ENCODE measurements around the gene LRP1B.

The LRP1B gene

GRCh38 chr2:141692829-141693228 is 438.0 kb downstream of the LRP1B start:
- TF ChIP-seq YY1 (IDR thresholded peaks at IDR 0.05; ENCODE audit: low read depth) (no peak), TCF12 (IDR thresholded peaks at IDR 0.05; ENCODE audit: low read depth) (no peak), TEAD4 (IDR thresholded peaks at IDR 0.05) (no peak), CEBPB (IDR thresholded peaks at IDR 0.05) (no peak), MAX (IDR thresholded peaks at IDR 0.05) (no peak), FOXM1 (IDR thresholded peaks at IDR 0.05; ENCODE audit: borderline replicate concordance, low read depth) (no peak), EGR1 (IDR thresholded peaks at IDR 0.05) (no peak), TAF1 (IDR thresholded peaks at IDR 0.05; ENCODE audit: low read depth) (no peak), REST (IDR thresholded peaks at IDR 0.05; ENCODE audit: low read depth) (no peak), USF1 (IDR thresholded peaks at IDR 0.05) (no peak), NFIC (IDR thresholded peaks at IDR 0.05) (no peak), EP300 (IDR thresholded peaks at IDR 0.05; ENCODE audit: borderline replicate concordance) (no peak), ZBTB7A (IDR thresholded peaks at IDR 0.05; ENCODE audit: low read depth) (no peak), RAD21 (IDR thresholded peaks at IDR 0.05; ENCODE audit: low read depth) (no peak), CREB1 (IDR thresholded peaks at IDR 0.05; ENCODE audit: low read depth) (no peak)

- TF ChIP-seq TEAD4 (IDR thresholded peaks at IDR 0.05): no peak
- TF ChIP-seq NFIC (IDR thresholded peaks at IDR 0.05): no peak
Measured at GRCh38 chr2:141676139-141676538, 454.7 kb downstream of the LRP1B start.

- TF ChIP-seq TCF12 (IDR thresholded peaks at IDR 0.05; ENCODE audit: low read depth) (no peak), TAF1 (IDR thresholded peaks at IDR 0.05; ENCODE audit: low read depth) (no peak), EGR1 (IDR thresholded peaks at IDR 0.05) (no peak), EP300 (IDR thresholded peaks at IDR 0.05; ENCODE audit: borderline replicate concordance) (no peak), ZBTB7A (IDR thresholded peaks at IDR 0.05; ENCODE audit: low read depth) (no peak), FOXM1 (IDR thresholded peaks at IDR 0.05; ENCODE audit: borderline replicate concordance, low read depth) (no peak), CREB1 (IDR thresholded peaks at IDR 0.05; ENCODE audit: low read depth) (no peak), REST (IDR thresholded peaks at IDR 0.05; ENCODE audit: low read depth) (no peak), YY1 (IDR thresholded peaks at IDR 0.05; ENCODE audit: low read depth) (no peak), CEBPB (IDR thresholded peaks at IDR 0.05) (no peak), RAD21 (IDR thresholded peaks at IDR 0.05; ENCODE audit: low read depth) (no peak), MAX (IDR thresholded peaks at IDR 0.05) (no peak), USF1 (IDR thresholded peaks at IDR 0.05) (no peak), NFIC (IDR thresholded peaks at IDR 0.05) (no peak), TEAD4 (IDR thresholded peaks at IDR 0.05) (no peak)
Measured at GRCh38 chr2:141666191-141666590, 464.6 kb downstream of the LRP1B start.

- TF ChIP-seq CEBPB (IDR thresholded peaks at IDR 0.05) (no peak), ZBTB7A (IDR thresholded peaks at IDR 0.05; ENCODE audit: low read depth) (no peak), CREB1 (IDR thresholded peaks at IDR 0.05; ENCODE audit: low read depth) (no peak), MAX (IDR thresholded peaks at IDR 0.05) (no peak), EGR1 (IDR thresholded peaks at IDR 0.05) (no peak), FOXM1 (IDR thresholded peaks at IDR 0.05; ENCODE audit: borderline replicate concordance, low read depth) (no peak), USF1 (IDR thresholded peaks at IDR 0.05) (no peak), NFIC (IDR thresholded peaks at IDR 0.05) (no peak), TEAD4 (IDR thresholded peaks at IDR 0.05) (no peak), YY1 (IDR thresholded peaks at IDR 0.05; ENCODE audit: low read depth) (no peak), RAD21 (IDR thresholded peaks at IDR 0.05; ENCODE audit: low read depth) (no peak), REST (IDR thresholded peaks at IDR 0.05; ENCODE audit: low read depth) (no peak), EP300 (IDR thresholded peaks at IDR 0.05; ENCODE audit: borderline replicate concordance) (no peak), TAF1 (IDR thresholded peaks at IDR 0.05; ENCODE audit: low read depth) (no peak), TCF12 (IDR thresholded peaks at IDR 0.05; ENCODE audit: low read depth) (no peak)
Measured at GRCh38 chr2:141660232-141660631, 470.6 kb downstream of the LRP1B start.

Measured in Ishikawa (cell line).